ENCODE results near the gene ZG16B.

Gene ZG16B

GRCh38 chr16:2867987-2868789 is 38.1 kb downstream of the ZG16B start:
- peak; percentile 95 for DNase-seq (ENCODE audit: low spot score)

- no peak for DNase-seq (ENCODE audit: low spot score)
These were observed 41.8 kb downstream of the ZG16B start for GRCh38 chr16:2871926-2872325.

GRCh38 chr16:2874032-2874911 is 44.2 kb downstream of the ZG16B start:
- no peak for DNase-seq (ENCODE audit: low spot score)

- DNase-seq (ENCODE audit: low spot score), result peak; percentile 71
These were observed 44.8 kb downstream of the ZG16B start for GRCh38 chr16:2874912-2875362.

GRCh38 chr16:2879854-2880508 is 49.9 kb downstream of the ZG16B start:
- no peak for DNase-seq (ENCODE audit: low spot score)

Measured in CD4-positive, alpha-beta T cell treated with Interleukin-2 at 100 ng/mL for 4 hours (primary cell).